ENCODE results near the gene YIF1A. TPM values are rescaled to one million over a fixed set of nuclear protein-coding genes. Genes with fewer than 3 reads are reported as not detected.
A peak's percentile ranks its signal among the peaks of the same experiment; 100 is the strongest.

The YIF1A gene
- total and polyA plus RNA-seq, 7 donors, result 30.3 to 104 (median 59.2) TPM

DNA sequence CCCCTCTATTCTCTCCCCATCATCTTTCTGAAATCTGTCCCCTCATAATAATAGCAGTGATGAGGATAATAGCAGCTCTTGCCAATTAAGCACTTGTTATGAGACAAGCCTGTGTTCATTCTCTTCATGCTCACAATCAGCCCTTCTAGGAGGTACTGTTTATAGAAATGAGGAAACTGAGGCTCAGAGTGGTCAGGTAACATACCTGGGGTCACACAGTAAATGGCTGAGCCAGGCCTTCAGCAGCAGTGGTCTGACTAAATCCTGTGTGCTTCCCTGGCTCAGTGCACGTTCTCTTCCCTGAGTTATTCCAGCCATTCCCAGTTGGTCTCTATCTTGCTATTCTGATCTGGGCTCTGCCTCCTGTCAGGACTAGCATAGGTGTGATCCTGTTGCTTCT, 14.7 kb downstream of the YIF1A start:
- Histone ChIP-seq H3K36me3 (peaks cover 23 to 54% (median 41%) of the 10 kb centered on the region in 4 donors), H3K27me3 (no peaks in the 10 kb centered on the region), H3K4me3 (no peak overlapping the region), H3K4me1 (peaks cover 0 to 31% (median 31%) of the 10 kb centered on the region in 4 donors), H3K27ac (no peak overlapping the region), H3K9me3 (no peaks in the 10 kb centered on the region)
- TF ChIP-seq CTCF (IDR thresholded peaks at IDR 0.05) (no peak), EP300 (IDR thresholded peaks at IDR 0.05) (no peak), POLR2AphosphoS5 (IDR thresholded peaks at IDR 0.05) (no peak), POLR2A (IDR thresholded peaks at IDR 0.05) (no peak)
- 77 to 79% methylated on average over 1 of the region's 1 CpG for WGBS, 2 donors
- intact Hi-C loops (cut with DNase I), result no loop called here
- no peak for DNase-seq

DNA sequence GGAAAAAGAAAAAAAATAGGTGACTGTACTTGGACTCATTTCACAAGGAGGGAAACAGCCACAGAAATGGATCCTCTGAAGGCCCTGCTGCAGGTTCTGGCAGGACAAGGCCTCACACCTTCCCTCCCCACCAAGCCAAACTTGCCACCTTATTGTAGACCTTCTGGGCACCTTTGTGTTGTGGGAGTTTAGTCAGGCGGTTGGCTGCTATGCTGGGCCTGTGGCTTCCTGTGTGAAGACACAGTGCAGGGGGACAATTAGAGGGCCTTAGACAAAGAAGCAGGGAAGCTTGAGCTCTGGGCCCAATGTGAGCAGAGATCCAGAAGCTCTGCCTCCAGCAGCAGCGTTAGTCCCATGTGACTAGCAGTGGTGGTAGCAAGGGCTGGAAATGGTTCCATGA, 16.3 kb downstream of the YIF1A start:
- Histone ChIP-seq H3K36me3 (peaks cover 23 to 54% (median 41%) of the 10 kb centered on the region in 4 donors), H3K4me1 (peaks cover 0 to 24% (median 18%) of the 10 kb centered on the region in 4 donors), H3K4me3 (no peak overlapping the region), H3K27ac (no peak overlapping the region), H3K27me3 (no peaks in the 10 kb centered on the region), H3K9me3 (no peaks in the 10 kb centered on the region)
- 86 to 94% methylated on average over 2 of the region's 2 CpGs for WGBS, 2 donors
- DNase-seq, result no peak
- TF ChIP-seq CTCF (IDR thresholded peaks at IDR 0.05) (no peak), POLR2AphosphoS5 (IDR thresholded peaks at IDR 0.05) (no peak), POLR2A (IDR thresholded peaks at IDR 0.05) (no peak), EP300 (IDR thresholded peaks at IDR 0.05) (no peak)
- intact Hi-C loops (cut with DNase I), result no loop called here

GRCh38 chr11:66271816-66272215, 17.1 kb downstream of the YIF1A start:
- peaks cover 23 to 54% (median 41%) of the 10 kb centered on the region in 4 donors for H3K36me3 ChIP-seq
- H3K27ac ChIP-seq, result no peak overlapping the region
- H3K4me3 ChIP-seq, result no peak overlapping the region
- no peak for DNase-seq
- H3K9me3 ChIP-seq, result no peaks in the 10 kb centered on the region
- intact Hi-C loops (cut with DNase I), result no loop called here
- 93 to 95% methylated on average over 7 of the region's 7 CpGs for WGBS, 2 donors
- no peak for TF ChIP-seq POLR2AphosphoS5 (IDR thresholded peaks at IDR 0.05)
- TF ChIP-seq POLR2A (IDR thresholded peaks at IDR 0.05), result no peak
- TF ChIP-seq EP300 (IDR thresholded peaks at IDR 0.05), result no peak
- H3K27me3 ChIP-seq, result no peaks in the 10 kb centered on the region
- peaks cover 0 to 24% (median 18%) of the 10 kb centered on the region in 4 donors for H3K4me1 ChIP-seq

GRCh38 chr11:66268952-66269905, 19.7 kb downstream of the YIF1A start:
- intact Hi-C loops (cut with DNase I), result no loop called here
- DNase-seq, result no peak
- no peak for TF ChIP-seq POLR2AphosphoS5 (IDR thresholded peaks at IDR 0.05)
- Histone ChIP-seq H3K27ac (peak overlapping the region; percentile 96 to 99 (median 97)), H3K4me1 (peaks cover 0 to 35% (median 30%) of the 10 kb centered on the region in 4 donors), H3K27me3 (no peaks in the 10 kb centered on the region), H3K9me3 (no peaks in the 10 kb centered on the region), H3K36me3 (peaks cover 23 to 45% (median 33%) of the 10 kb centered on the region in 4 donors), H3K4me3 (peak overlapping the region; percentile 73 to 94 (median 84))
- 2 to 3% methylated on average over 32 of the region's 32 CpGs for WGBS, 2 donors

DNA sequence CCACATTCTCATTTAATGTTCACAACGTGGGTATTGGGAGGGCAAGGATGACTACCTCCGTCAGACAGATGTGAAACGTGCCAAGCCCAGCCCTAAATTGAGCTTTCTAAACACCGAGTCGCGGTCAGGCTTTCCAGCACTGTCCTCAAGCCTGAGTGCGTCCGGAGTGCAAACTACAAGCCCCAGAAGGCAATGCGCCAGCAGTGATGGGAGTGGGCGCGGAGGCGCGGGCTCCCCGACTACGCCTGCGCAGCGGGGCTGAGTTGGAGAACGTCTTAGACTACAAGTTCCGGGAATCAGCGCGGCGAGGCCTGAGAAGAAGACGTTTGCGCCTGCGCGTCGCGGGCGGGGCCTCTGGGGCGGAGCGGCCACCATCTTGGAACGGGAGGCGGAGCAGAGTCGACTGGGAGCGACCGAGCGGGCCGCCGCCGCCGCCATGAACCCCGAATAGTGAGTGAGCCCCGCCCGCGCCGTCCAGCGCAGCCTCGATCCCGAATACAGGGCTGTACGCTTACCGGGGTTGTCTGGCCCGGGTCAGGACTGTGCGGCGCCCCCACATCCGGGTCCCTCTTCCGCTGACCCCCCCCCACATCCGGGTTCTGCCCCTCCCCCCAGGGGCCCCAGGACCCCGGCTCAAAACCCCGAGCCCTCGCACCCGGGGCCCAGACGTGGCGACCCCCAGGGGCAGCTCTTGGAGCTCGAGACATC, 20.5 kb downstream of the YIF1A start, which contains the start of gene RAB1B:
Gene RAB1B (plus strand): TSS at position 396 of the 708 bp plus-strand sequence. CDS start 41 bp downstream, at position 437.
- intact Hi-C loops (cut with DNase I), result no loop called here
- Histone ChIP-seq H3K4me1 (peaks cover 0 to 35% (median 30%) of the 10 kb centered on the region in 4 donors), H3K36me3 (peaks cover 17 to 45% (median 28%) of the 10 kb centered on the region in 4 donors), H3K27me3 (no peaks in the 10 kb centered on the region), H3K27ac (peak within 1 kb of the TSS; percentile 96 to 99 (median 97)), H3K4me3 (peak within 1 kb of the TSS; percentile 73 to 94 (median 84)), H3K9me3 (no peaks in the 10 kb centered on the region)
- TF ChIP-seq POLR2AphosphoS5 (IDR thresholded peaks at IDR 0.05) (peak; percentile 95 to 97 (median 96)), CTCF (IDR thresholded peaks at IDR 0.05) (no peak), POLR2A (IDR thresholded peaks at IDR 0.05) (peak; percentile 59 to 81)
- DNase-seq, result peak; percentile 100
- WGBS, 2 donors, result 0% methylated on average over 64 of the region's 64 CpGs
